ENCODE results near the gene ZNF648.

DNA sequence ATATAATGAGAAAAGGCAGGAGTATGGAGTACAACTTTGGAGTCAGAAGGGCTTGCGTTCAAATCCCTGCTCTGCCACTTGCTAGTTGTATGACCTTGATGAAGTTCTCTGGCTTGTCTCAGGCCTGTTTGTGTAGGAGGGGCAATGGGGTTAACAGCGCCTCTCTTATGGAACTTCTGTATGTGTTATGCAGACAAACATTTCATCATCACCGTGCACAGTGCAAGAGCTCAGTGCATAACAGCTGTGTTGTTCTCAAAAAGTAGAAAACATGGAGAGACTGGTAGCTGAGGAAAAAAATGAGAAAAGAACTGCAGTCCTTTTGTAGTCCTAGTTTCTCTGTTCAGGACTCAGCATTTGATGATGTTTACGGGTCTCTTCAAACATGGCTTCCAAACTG is 10.4 kb upstream of the ZNF648 start:
- TF ChIP-seq EP300 (IDR thresholded peaks at IDR 0.05; ENCODE audit: low read depth) (no peak), CTCF (IDR thresholded peaks at IDR 0.05) (no peak), POLR2AphosphoS5 (IDR thresholded peaks at IDR 0.05) (no peak)

Data from transverse colon (tissue), 4 donors.